CD14-positive monocyte (primary cell): ENCODE data around the gene TMEM95. TPM values are rescaled to one million over a fixed set of nuclear protein-coding genes. Genes with fewer than 3 reads are reported as not detected.

Source experiments
- DNase-seq, 3 donors: peaks; one replicate each; pipeline ENCODE4 v3.0.0-alpha.2; 2011 to 2022
- H2AFZ ChIP-seq: 2 replicates; pipeline ENCODE4 v1.6.0; 2012; ENCODE audit warnings: mild to moderate bottlenecking, low read depth, low read length, inconsistent platforms; ENCODE audit not compliant: insufficient read depth, poor library complexity, severe bottlenecking
- H3K27ac ChIP-seq, 2 donors: 1 replicate in 1 of 2; 2 replicates in 1 of 2; pipeline ENCODE4 v1.5.1; 2012 to 2013; ENCODE audit warnings: low read length in 2 of 2, control low read depth in 1 of 2, inconsistent platforms in 1 of 2, low read depth in 1 of 2, mild to moderate bottlenecking in 1 of 2
- H3K27me3 ChIP-seq, 2 donors: one replicate each; pipeline versions ENCODE4 v1.6.0 to v1.6.1; 2011 to 2013; ENCODE audit warnings: low read length in 2 of 2; ENCODE audit not compliant: control insufficient read depth in 2 of 2, insufficient read depth in 2 of 2
- H3K36me3 ChIP-seq, 2 donors: replicated peaks in 1 of 2; 1 replicate in 1 of 2; 2 replicates in 1 of 2; pipeline versions ENCODE4 v1.5.1 to v1.6.1; 2012 to 2013; ENCODE audit warnings: low read length in 2 of 2, control low read depth in 1 of 2, inconsistent platforms in 1 of 2, mild to moderate bottlenecking in 1 of 2; ENCODE audit not compliant: insufficient read depth in 2 of 2, control insufficient read depth in 1 of 2
- H3K4me1 ChIP-seq, 2 donors: 1 replicate in 1 of 2; 2 replicates in 1 of 2; pipeline versions ENCODE4 v1.5.1 to v1.6.1; 2012 to 2013; ENCODE audit warnings: low read length in 2 of 2, control low read depth in 1 of 2, inconsistent platforms in 1 of 2, mild to moderate bottlenecking in 1 of 2, moderate library complexity in 1 of 2; ENCODE audit not compliant: insufficient read depth in 2 of 2, control insufficient read depth in 1 of 2
- H3K4me2 ChIP-seq: replicated peaks from 2 replicates; pipeline ENCODE3; 2012; ENCODE audit warnings: low read length, moderate library complexity, mild to moderate bottlenecking; ENCODE audit not compliant: poor library complexity, severe bottlenecking; ENCODE audit errors: extremely low read depth
- H3K4me3 ChIP-seq, 3 experiments: fragments of 200-600 bp in 1 of 3; sonication (generic) in 1 of 3; replicated peaks in 1 of 3; 1 replicate in 2 of 3; 2 replicates in 1 of 3; pipeline ENCODE4 v1.5.1; 2011 to 2013; ENCODE audit warnings: low read length in 3 of 3, mild to moderate bottlenecking in 3 of 3, control low read depth in 2 of 3, low read depth in 2 of 3, inconsistent platforms in 1 of 3, moderate library complexity in 1 of 3
- H3K79me2 ChIP-seq: 2 replicates; pipeline ENCODE4 v1.6.0; 2012; ENCODE audit warnings: mild to moderate bottlenecking, control low read depth, inconsistent platforms, low read length, moderate library complexity; ENCODE audit not compliant: insufficient read depth
- H3K9ac ChIP-seq: 2 replicates; pipeline ENCODE4 v1.6.0; 2017; ENCODE audit warnings: low read length, mild to moderate bottlenecking; ENCODE audit not compliant: insufficient read depth, poor library complexity, severe bottlenecking
- H3K9me3 ChIP-seq, 2 donors: replicated peaks in 1 of 2; 1 replicate in 1 of 2; 2 replicates in 1 of 2; pipeline versions ENCODE4 v1.5.1 to v1.6.1; 2012 to 2013; ENCODE audit warnings: low read length in 2 of 2, control low read depth in 1 of 2; ENCODE audit not compliant: control insufficient read depth in 1 of 2, insufficient read depth in 1 of 2
- H4K20me1 ChIP-seq: 2 replicates; pipeline ENCODE4 v1.6.0; 2012; ENCODE audit warnings: mild to moderate bottlenecking, low read length, control low read depth, moderate library complexity; ENCODE audit not compliant: insufficient read depth
- H3K27ac Mint-ChIP-seq, 7 donors: one replicate each; pipeline ENCODE4 v1.8.0; 2020; ENCODE audit warnings: mild to moderate bottlenecking in 7 of 7, mixed read lengths in 7 of 7, moderate library complexity in 6 of 7, inconsistent platforms in 2 of 7
- H3K27me3 Mint-ChIP-seq, 3 donors: one replicate each; pipeline ENCODE4 v1.8.0; 2021 to 2022; ENCODE audit warnings: low read depth in 3 of 3, mild to moderate bottlenecking in 3 of 3, mixed read lengths in 3 of 3, moderate library complexity in 3 of 3, inconsistent platforms in 1 of 3
- H3K36me3 Mint-ChIP-seq, 2 donors: one replicate each; pipeline ENCODE4 v1.8.0; 2020; ENCODE audit warnings: mixed read lengths in 2 of 2, inconsistent platforms in 1 of 2, mild to moderate bottlenecking in 1 of 2
- H3K4me1 Mint-ChIP-seq: one replicate; pipeline ENCODE4 v1.8.0; 2020; ENCODE audit warnings: mild to moderate bottlenecking, mixed read lengths
- H3K4me3 Mint-ChIP-seq, 2 donors: one replicate each; pipeline ENCODE4 v1.8.0; 2020; ENCODE audit warnings: mild to moderate bottlenecking in 2 of 2, mixed read lengths in 2 of 2, moderate library complexity in 1 of 2
- H3K9me3 Mint-ChIP-seq, 7 donors: one replicate each; pipeline ENCODE4 v1.8.0; 2020 to 2022; ENCODE audit warnings: mixed read lengths in 7 of 7, mild to moderate bottlenecking in 6 of 7, moderate library complexity in 6 of 7, inconsistent platforms in 2 of 7
- WGBS: methylation state at CpG from one replicate; pipeline ENCODE4 v1.1.5; 2013; ENCODE audit warnings: missing lambda C conversion rate; ENCODE audit not compliant: insufficient coverage; 5-methylcytosine and 5-hydroxymethylcytosine counted together
- intact Hi-C, 2 donors: fragments of 100-400 bp; cut with micrococcal nuclease; formaldehyde crosslinking; loops; one replicate each; pipeline versions ENCODE4 v1.15.0 to v1.15.1; 2023
- polyA plus RNA-seq, 3 donors: library from polyadenylated mRNA; depleted of rRNA in 1 of 3; unstranded in 2 of 3; stranded (reverse) in 1 of 3; fragments of 300-500 nt in 2 of 3; fragments of >200 nt in 1 of 3; fragmentation: Illumina TruSeq in 2 of 3; gene quantifications; 1 replicate in 2 of 3; 2 replicates in 1 of 3; pipeline ENCODE4 v1.2.3, GENCODE V29; 2012 to 2021
- TF ChIP-seq, protein P1 (sequence below): fragments of 200-600 bp; IDR thresholded peaks from one replicate; pipeline ENCODE4 v1.8.0; 2022; ENCODE audit warnings: antibody characterized with exemption, mild to moderate bottlenecking

The TMEM95 gene
- polyA plus RNA-seq, 3 donors: not detected

- Mint-ChIP-seq H3K36me3 (peaks cover 16 to 17% of the 10 kb centered on the region in 2 donors), H3K4me3 (peak overlapping the region in 1 of 2 donors; percentile 8), H3K27me3 (peaks cover 0 to 6% (median 3%) of the 10 kb centered on the region in 3 donors), H3K9me3 (peaks cover 0 to 3% (median 0%) of the 10 kb centered on the region in 7 donors), H3K27ac (peak overlapping the region in 1 of 7 donors; percentile 19), H3K4me1 (peaks cover 15% of the 10 kb centered on the region)
- TF ChIP-seq, protein P1, sequence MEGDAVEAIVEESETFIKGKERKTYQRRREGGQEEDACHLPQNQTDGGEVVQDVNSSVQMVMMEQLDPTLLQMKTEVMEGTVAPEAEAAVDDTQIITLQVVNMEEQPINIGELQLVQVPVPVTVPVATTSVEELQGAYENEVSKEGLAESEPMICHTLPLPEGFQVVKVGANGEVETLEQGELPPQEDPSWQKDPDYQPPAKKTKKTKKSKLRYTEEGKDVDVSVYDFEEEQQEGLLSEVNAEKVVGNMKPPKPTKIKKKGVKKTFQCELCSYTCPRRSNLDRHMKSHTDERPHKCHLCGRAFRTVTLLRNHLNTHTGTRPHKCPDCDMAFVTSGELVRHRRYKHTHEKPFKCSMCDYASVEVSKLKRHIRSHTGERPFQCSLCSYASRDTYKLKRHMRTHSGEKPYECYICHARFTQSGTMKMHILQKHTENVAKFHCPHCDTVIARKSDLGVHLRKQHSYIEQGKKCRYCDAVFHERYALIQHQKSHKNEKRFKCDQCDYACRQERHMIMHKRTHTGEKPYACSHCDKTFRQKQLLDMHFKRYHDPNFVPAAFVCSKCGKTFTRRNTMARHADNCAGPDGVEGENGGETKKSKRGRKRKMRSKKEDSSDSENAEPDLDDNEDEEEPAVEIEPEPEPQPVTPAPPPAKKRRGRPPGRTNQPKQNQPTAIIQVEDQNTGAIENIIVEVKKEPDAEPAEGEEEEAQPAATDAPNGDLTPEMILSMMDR: no peak
- H3K27me3 ChIP-seq: no peaks in the 10 kb centered on the region
- H3K4me3 ChIP-seq: no peak overlapping the region
- no peaks in the 10 kb centered on the region for H3K79me2 ChIP-seq
- H3K4me2 ChIP-seq: no peak overlapping the region
- peaks cover 4 to 16% of the 10 kb centered on the region in 2 donors for H3K36me3 ChIP-seq
- 89% methylated on average over 4 of the region's 4 CpGs for WGBS
- DNase-seq: no peak
- H3K9me3 ChIP-seq: no peaks in the 10 kb centered on the region
- intact Hi-C loops: no loop called here
- H3K4me1 ChIP-seq: peaks cover 15 to 19% of the 10 kb centered on the region in 2 donors
- no peak overlapping the region for H2AFZ ChIP-seq
- no peak overlapping the region for H3K9ac ChIP-seq
- H3K27ac ChIP-seq: no peak overlapping the region
- H4K20me1 ChIP-seq: no peaks in the 10 kb centered on the region
Observed at GRCh38 chr17:7396147-7396546, 41.2 kb downstream of the TMEM95 start.

DNA sequence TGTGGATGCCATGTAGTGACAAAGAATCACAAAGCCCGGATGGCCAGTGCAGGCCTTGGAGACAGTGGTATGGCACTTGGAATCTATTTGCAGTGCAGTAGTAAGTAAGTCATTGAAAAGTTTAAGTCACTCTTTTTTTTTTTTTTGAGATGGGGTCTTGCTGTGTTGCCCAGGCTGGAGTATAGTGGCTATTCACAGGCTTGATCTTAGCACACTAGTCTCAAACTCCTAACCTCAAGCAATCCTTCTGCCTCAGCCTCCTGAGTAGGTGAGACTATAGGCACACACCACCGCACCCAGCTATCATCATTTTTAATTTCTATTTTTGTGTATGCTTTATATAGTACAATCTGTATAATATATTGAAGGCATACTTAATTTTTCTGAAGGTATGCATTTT, 43.7 kb downstream of the TMEM95 start:
- H3K79me2 ChIP-seq: peaks cover 3% of the 10 kb centered on the region
- H3K4me3 Mint-ChIP-seq: no peak overlapping the region
- no peak overlapping the region for H2AFZ ChIP-seq
- no peak overlapping the region for H3K27ac ChIP-seq
- TF ChIP-seq, protein P1: no peak
- peaks cover 0 to 6% (median 0%) of the 10 kb centered on the region in 3 donors for H3K27me3 Mint-ChIP-seq
- H3K4me1 Mint-ChIP-seq: peaks cover 18% of the 10 kb centered on the region
- H3K9me3 ChIP-seq: no peaks in the 10 kb centered on the region
- no peak for DNase-seq
- H3K27me3 ChIP-seq: no peaks in the 10 kb centered on the region
- no peak overlapping the region for H3K4me3 ChIP-seq
- no peak overlapping the region for H3K9ac ChIP-seq
- H3K4me2 ChIP-seq: no peak overlapping the region
- WGBS: no CpG with 5 or more reads among the region's 2 CpGs
- peaks cover 0 to 5% of the 10 kb centered on the region in 2 donors for H3K36me3 Mint-ChIP-seq
- peaks cover 19 to 23% of the 10 kb centered on the region in 2 donors for H3K4me1 ChIP-seq
- no peak overlapping the region for H3K27ac Mint-ChIP-seq
- peaks cover 0 to 3% (median 0%) of the 10 kb centered on the region in 7 donors for H3K9me3 Mint-ChIP-seq
- H3K36me3 ChIP-seq: no peaks in the 10 kb centered on the region
- no peaks in the 10 kb centered on the region for H4K20me1 ChIP-seq
- intact Hi-C loops: no loop called here
